Lower leg skin (tissue), 4 donors: ENCODE measurements around the gene AAGAB. TPM values are rescaled to one million over a fixed set of nuclear protein-coding genes. Genes with fewer than 3 reads are reported as not detected.
"Not testable (repeated sequence)": the region's sequence is repeated elsewhere in the genome, so short reads cannot be mapped to it uniquely, and the experiment has no call there.

Source experiments
- DNase-seq, 2 donors: peaks; one replicate each; pipeline ENCODE4 v3.0.0-alpha.2; 2019; ENCODE audit warnings: low spot score in 2 of 2
- H3K4me3 ChIP-seq: fragments of 200-600 bp; sonication (generic); 2 replicates; pipeline ENCODE4 v1.5.1; 2017; ENCODE audit warnings: mild to moderate bottlenecking, low read depth; ENCODE audit not compliant: poor library complexity, severe bottlenecking
- POLR2A ChIP-seq, 2 donors: fragments of 450-650 bp; IDR thresholded peaks; one replicate each; pipeline ENCODE4 v1.6.1; 2016 to 2017; ENCODE audit warnings: antibody characterized with exemption in 2 of 2, mild to moderate bottlenecking in 1 of 2, moderate library complexity in 1 of 2
- WGBS, 2 donors: methylation state at CpG; one replicate each; pipeline ENCODE4 v1.1.5; 2018; 5-methylcytosine and 5-hydroxymethylcytosine counted together
- intact Hi-C: fragments of 100-400 bp; cut with DNase I; formaldehyde crosslinking; loops from one replicate; pipeline ENCODE4 v1.15.0; 2023; ENCODE audit warnings: low total_unique reads
- total RNA-seq, 4 donors: library from RNA; depleted of rRNA; stranded (reverse); fragments of >200 nt; gene quantifications; one replicate each; pipeline ENCODE4 v1.1.0, GENCODE V29; 2016
- TF ChIP-seq, protein P1 (sequence below), 3 donors: fragments of 450-650 bp; IDR thresholded peaks; one replicate each; pipeline ENCODE4 v1.5.1; 2016; ENCODE audit warnings: antibody characterized with exemption in 3 of 3, mild to moderate bottlenecking in 3 of 3, moderate library complexity in 2 of 3

AAGAB gene
- total RNA-seq, 4 donors from 2014 or later: 11.3 to 23.4 (median 17.5) TPM

GRCh38 chr15:67290319-67290718, 35.9 kb upstream of the AAGAB start:
- 94 to 98% methylated on average over 1 of the region's 1 CpG for WGBS, 2 donors
- TF ChIP-seq, protein P1, sequence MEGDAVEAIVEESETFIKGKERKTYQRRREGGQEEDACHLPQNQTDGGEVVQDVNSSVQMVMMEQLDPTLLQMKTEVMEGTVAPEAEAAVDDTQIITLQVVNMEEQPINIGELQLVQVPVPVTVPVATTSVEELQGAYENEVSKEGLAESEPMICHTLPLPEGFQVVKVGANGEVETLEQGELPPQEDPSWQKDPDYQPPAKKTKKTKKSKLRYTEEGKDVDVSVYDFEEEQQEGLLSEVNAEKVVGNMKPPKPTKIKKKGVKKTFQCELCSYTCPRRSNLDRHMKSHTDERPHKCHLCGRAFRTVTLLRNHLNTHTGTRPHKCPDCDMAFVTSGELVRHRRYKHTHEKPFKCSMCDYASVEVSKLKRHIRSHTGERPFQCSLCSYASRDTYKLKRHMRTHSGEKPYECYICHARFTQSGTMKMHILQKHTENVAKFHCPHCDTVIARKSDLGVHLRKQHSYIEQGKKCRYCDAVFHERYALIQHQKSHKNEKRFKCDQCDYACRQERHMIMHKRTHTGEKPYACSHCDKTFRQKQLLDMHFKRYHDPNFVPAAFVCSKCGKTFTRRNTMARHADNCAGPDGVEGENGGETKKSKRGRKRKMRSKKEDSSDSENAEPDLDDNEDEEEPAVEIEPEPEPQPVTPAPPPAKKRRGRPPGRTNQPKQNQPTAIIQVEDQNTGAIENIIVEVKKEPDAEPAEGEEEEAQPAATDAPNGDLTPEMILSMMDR (IDR thresholded peaks at IDR 0.05): no peak
- TF ChIP-seq POLR2A (IDR thresholded peaks at IDR 0.05): no peak
- no peak for DNase-seq
- H3K4me3 ChIP-seq: no peak overlapping the region
- intact Hi-C loops: no loop called here

GRCh38 chr15:67286400-67286799, 31.9 kb upstream of the AAGAB start:
- WGBS, 2 donors: 76 to 77% methylated on average over 6 of the region's 6 CpGs
- intact Hi-C loops, DNase-seq, H3K4me3 ChIP-seq: not testable (repeated sequence)

DNA sequence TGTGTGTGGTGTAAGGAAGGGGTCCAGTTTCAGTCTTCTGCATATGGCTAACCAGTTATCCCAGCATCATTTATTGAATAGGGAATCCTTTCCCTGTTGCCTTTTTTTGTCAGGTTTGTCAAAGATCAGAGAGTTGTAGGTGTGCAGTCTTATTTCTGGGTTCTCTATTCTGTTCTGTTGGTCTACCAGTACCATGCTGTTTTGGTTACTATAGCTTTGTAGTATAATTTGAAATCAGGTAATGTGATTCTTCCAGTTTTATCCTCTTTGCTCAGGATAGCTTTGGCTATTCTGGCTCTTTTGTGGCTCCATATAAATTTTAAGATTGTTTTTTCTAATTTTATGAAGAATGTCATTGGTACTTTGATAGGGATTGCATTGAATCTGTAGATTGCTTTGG, 31.2 kb upstream of the AAGAB start:
- intact Hi-C loops, H3K4me3 ChIP-seq, DNase-seq: not testable (repeated sequence)

- TF ChIP-seq, protein P1 (IDR thresholded peaks at IDR 0.05): no peak
- TF ChIP-seq POLR2A (IDR thresholded peaks at IDR 0.05): no peak
- WGBS, 2 donors: 96% methylated on average over 1 of the region's 1 CpG
Observed at GRCh38 chr15:67281714-67282113, 27.3 kb upstream of the AAGAB start.

GRCh38 chr15:67280217-67280616, 25.8 kb upstream of the AAGAB start:
- intact Hi-C loops: no loop called here
- no peak for TF ChIP-seq POLR2A (IDR thresholded peaks at IDR 0.05)
- TF ChIP-seq, protein P1 (IDR thresholded peaks at IDR 0.05): no peak
- DNase-seq: no peak
- no peak overlapping the region for H3K4me3 ChIP-seq
- 82 to 87% methylated on average over 2 of the region's 2 CpGs for WGBS, 2 donors

More at GRCh38 chr15:67281714-67282113, 27.3 kb upstream of the AAGAB start:
- H3K4me3 ChIP-seq: no peak overlapping the region
- no peak for DNase-seq
- intact Hi-C loops: no loop called here

DNA sequence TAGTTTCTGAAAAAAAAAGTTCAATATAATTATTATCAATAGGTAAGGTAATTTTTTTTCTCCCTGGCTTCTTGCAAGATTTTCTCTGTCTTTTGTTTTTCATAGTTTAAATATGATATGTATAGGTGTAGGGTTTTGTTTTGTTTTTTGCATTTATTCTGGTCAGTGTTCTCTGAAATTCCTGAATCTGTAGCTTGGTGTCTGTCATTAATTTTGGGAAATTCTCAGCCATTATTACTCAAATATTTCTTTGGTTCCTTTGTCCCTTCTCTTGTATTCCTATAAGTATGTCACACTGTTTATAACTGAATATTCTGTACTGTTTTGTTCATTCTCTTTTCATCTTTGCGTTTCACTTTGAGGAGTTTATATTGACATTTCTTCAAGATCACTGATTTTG, 22.2 kb upstream of the AAGAB start:
- H3K4me3 ChIP-seq: no peak overlapping the region
- 95 to 97% methylated on average over 1 of the region's 1 CpG for WGBS, 2 donors
- no peak for DNase-seq
- no peak for TF ChIP-seq POLR2A (IDR thresholded peaks at IDR 0.05)
- TF ChIP-seq, protein P1 (IDR thresholded peaks at IDR 0.05): no peak
- intact Hi-C loops: no loop called here

GRCh38 chr15:67274236-67274635, 19.8 kb upstream of the AAGAB start:
- H3K4me3 ChIP-seq: no peak overlapping the region
- 100% methylated on average over 1 of the region's 1 CpG for WGBS, 2 donors
- no peak for TF ChIP-seq POLR2A (IDR thresholded peaks at IDR 0.05)
- TF ChIP-seq, protein P1 (IDR thresholded peaks at IDR 0.05): no peak
- intact Hi-C loops: no loop called here
- no peak for DNase-seq
